Panc1 (cell line): ENCODE data around the gene CDK19. TPM values are rescaled to one million over a fixed set of nuclear protein-coding genes. Genes with fewer than 3 reads are reported as not detected.

ENCODE experiments used
- ATAC-seq: fragments of 200-7000 bp; cut with Tn5 transposase; 2 replicates; pipeline ENCODE4 v1.9.1; 2020; ENCODE audit warnings: mild to moderate bottlenecking, moderate library complexity
- BruUV-seq: library from RNA; stranded (reverse); fragments of 400-500 nt; replicated peaks from 2 replicates; lab custom pipeline; 2021; lab: Mats Ljungman, UMichigan
- CTCF ChIA-PET: fragments of 300-600 bp; sonication (Branson Sonifier 250); formaldehyde crosslinking; loops from one replicate; lab custom pipeline; 2022; ENCODE audit warnings: antibody characterized with exemption; lab: Charles Lee
- POLR2A ChIA-PET: fragments of 300-600 bp; sonication (Branson Sonifier 250); formaldehyde crosslinking; loops from one replicate; lab custom pipeline; 2022; ENCODE audit warnings: antibody characterized with exemption; lab: Charles Lee
- DNase-seq: peaks from one replicate; pipeline ENCODE4 v3.0.0-alpha.2; 2010; ENCODE audit warnings: low read depth, low spot score
- H3K27ac ChIP-seq: 2 replicates; pipeline ENCODE4 v1.5.1; 2011; ENCODE audit warnings: mild to moderate bottlenecking, low read length, inconsistent platforms
- H3K27me3 ChIP-seq: fragments of 200-500 bp; sonication (Bioruptor generic); 2 replicates; pipeline ENCODE4 v1.6.0; 2014; ENCODE audit warnings: low read length, inconsistent platforms; ENCODE audit not compliant: control insufficient read depth, insufficient read depth
- H3K36me3 ChIP-seq: fragments of 200-500 bp; sonication (Bioruptor generic); 2 replicates; pipeline ENCODE4 v1.5.1; 2014; ENCODE audit warnings: inconsistent platforms, mild to moderate bottlenecking, low read length, moderate library complexity; ENCODE audit not compliant: control insufficient read depth, insufficient read depth
- H3K4me1 ChIP-seq: 2 replicates; pipeline ENCODE4 v1.5.1; 2011; ENCODE audit warnings: inconsistent platforms, mild to moderate bottlenecking, low read length, moderate library complexity; ENCODE audit not compliant: control insufficient read depth, insufficient read depth
- H3K4me3 ChIP-seq, 2 experiments: 2 replicates each; pipeline ENCODE4 v1.5.1; 2011 to 2012; ENCODE audit warnings: low read depth in 2 of 2, low read length in 2 of 2, mild to moderate bottlenecking in 2 of 2, inconsistent platforms in 1 of 2, moderate library complexity in 1 of 2
- H3K9me3 ChIP-seq: fragments of 200-500 bp; sonication (Bioruptor generic); 2 replicates; pipeline ENCODE4 v1.5.1; 2014; ENCODE audit warnings: low read depth, mild to moderate bottlenecking, inconsistent platforms, low read length, moderate library complexity; ENCODE audit not compliant: control insufficient read depth, insufficient read depth
- CTCF ChIP-seq: fragments of 450-650 bp; IDR thresholded peaks from 2 replicates; pipeline ENCODE4 v1.5.1; 2017; ENCODE audit warnings: mild to moderate bottlenecking
- POLR2AphosphoS5 ChIP-seq: IDR thresholded peaks from 2 replicates; pipeline ENCODE4 v1.6.1; 2012; ENCODE audit warnings: mild to moderate bottlenecking, low read depth, low read length, moderate library complexity
- REST ChIP-seq, 2 experiments: IDR thresholded peaks; 2 replicates each; pipeline ENCODE4 v1.6.1; 2011 to 2012; ENCODE audit warnings: low read depth in 2 of 2, control low read depth in 1 of 2, low read length in 1 of 2, mild to moderate bottlenecking in 1 of 2, moderate library complexity in 1 of 2; ENCODE audit not compliant: insufficient read depth in 1 of 2
- SIN3A ChIP-seq: IDR thresholded peaks from 2 replicates; pipeline ENCODE4 v1.6.1; 2012; ENCODE audit warnings: low read depth, mild to moderate bottlenecking, low read length, moderate library complexity, borderline replicate concordance; ENCODE audit not compliant: insufficient read depth
- TCF7L2 ChIP-seq: IDR thresholded peaks from 2 replicates; pipeline ENCODE4 v1.6.1; 2011; ENCODE audit warnings: mild to moderate bottlenecking, low read depth, low read length, inconsistent platforms
- in situ Hi-C: cut with HindIII; loops from 2 replicates; pipeline ENCODE4 v1.10.0; 2016; ENCODE audit warnings: low sequenced_read_pairs, low pct_unique_long_range_greater_than_20kb
- intact Hi-C: fragments of 100-400 bp; cut with micrococcal nuclease; formaldehyde crosslinking; loops from one replicate; pipeline ENCODE4 v1.10.0; 2022; ENCODE audit not compliant: unreplicated experiment
- total RNA-seq: library from RNA; stranded (reverse); gene quantifications from one replicate; pipeline ENCODE4 v1.2.1, GENCODE V29; 2021; ENCODE audit not compliant: unreplicated experiment

The CDK19 gene
- total RNA-seq, 1 experiment from 2014 or later, result 48.4 TPM

- intact Hi-C loops (no loop called here), in situ Hi-C loops (no loop called here)
- BruUV-seq, result no TSS peak
- POLR2A ChIA-PET, result no interaction called here
- CTCF ChIA-PET, result no interaction called here
- H3K36me3 ChIP-seq, result no peaks in the 10 kb centered on the region
- peaks cover 6% of the 10 kb centered on the region; the same call in 1 of the 2 replicates for H3K4me1 ChIP-seq
- no peak overlapping the region for H3K4me3 ChIP-seq
- TF ChIP-seq SIN3A, result no peak
- TF ChIP-seq TCF7L2, result no peak
- no peak for TF ChIP-seq REST (IDR thresholded peaks at IDR 0.05; ENCODE audit: insufficient read depth in 1 of 2, low read depth in 2 of 2, low read length in 1 of 2)
- TF ChIP-seq CTCF, result no peak
- no peak for TF ChIP-seq POLR2AphosphoS5
- no peak overlapping the region for H3K27ac ChIP-seq
- ATAC-seq (no peak), DNase-seq (no peak)
- no peaks in the 10 kb centered on the region for H3K9me3 ChIP-seq
- no peaks in the 10 kb centered on the region for H3K27me3 ChIP-seq
These were observed 124.4 kb downstream of the CDK19 start for GRCh38 chr6:110690916-110691315.

- Histone ChIP-seq H3K4me1 (peaks cover 6% of the 10 kb centered on the region; the same call in 1 of the 2 replicates), H3K36me3 (no peaks in the 10 kb centered on the region), H3K27me3 (no peaks in the 10 kb centered on the region), H3K9me3 (no peaks in the 10 kb centered on the region), H3K27ac (no peak overlapping the region), H3K4me3 (no peak overlapping the region)
- in situ Hi-C loops, result no loop called here
- BruUV-seq, result no TSS peak
- peak; percentile 39 for ATAC-seq
- POLR2A ChIA-PET, result no interaction called here
- CTCF ChIA-PET, result no interaction called here
- intact Hi-C loops, result no loop called here
- TF ChIP-seq REST (IDR thresholded peaks at IDR 0.05; ENCODE audit: insufficient read depth in 1 of 2, low read depth in 2 of 2, low read length in 1 of 2) (no peak), POLR2AphosphoS5 (no peak), CTCF (no peak), SIN3A (no peak), TCF7L2 (no peak)
- DNase-seq, result no peak
These were observed 125.1 kb downstream of the CDK19 start for GRCh38 chr6:110690106-110690654.
